ENCODE measurements around the gene SHTN1.

GRCh38 chr10:116866066-116866465, 138.9 kb downstream of the SHTN1 start:
- TF ChIP-seq POLR2A (IDR thresholded peaks at IDR 0.05; ENCODE audit: low read depth, low read length) (no peak), POLR2AphosphoS5 (IDR thresholded peaks at IDR 0.05; ENCODE audit: low read depth, low read length) (no peak), TAF1 (IDR thresholded peaks at IDR 0.05; ENCODE audit: low read depth, low read length) (no peak), POU2F2 (IDR thresholded peaks at IDR 0.05; ENCODE audit: low read depth, low read length) (no peak), SPI1 (IDR thresholded peaks at IDR 0.05; ENCODE audit: low read depth, low read length) (no peak)

All from GM12891 (cell line).